ENCODE data around the gene CCNO.

CCNO gene

DNA sequence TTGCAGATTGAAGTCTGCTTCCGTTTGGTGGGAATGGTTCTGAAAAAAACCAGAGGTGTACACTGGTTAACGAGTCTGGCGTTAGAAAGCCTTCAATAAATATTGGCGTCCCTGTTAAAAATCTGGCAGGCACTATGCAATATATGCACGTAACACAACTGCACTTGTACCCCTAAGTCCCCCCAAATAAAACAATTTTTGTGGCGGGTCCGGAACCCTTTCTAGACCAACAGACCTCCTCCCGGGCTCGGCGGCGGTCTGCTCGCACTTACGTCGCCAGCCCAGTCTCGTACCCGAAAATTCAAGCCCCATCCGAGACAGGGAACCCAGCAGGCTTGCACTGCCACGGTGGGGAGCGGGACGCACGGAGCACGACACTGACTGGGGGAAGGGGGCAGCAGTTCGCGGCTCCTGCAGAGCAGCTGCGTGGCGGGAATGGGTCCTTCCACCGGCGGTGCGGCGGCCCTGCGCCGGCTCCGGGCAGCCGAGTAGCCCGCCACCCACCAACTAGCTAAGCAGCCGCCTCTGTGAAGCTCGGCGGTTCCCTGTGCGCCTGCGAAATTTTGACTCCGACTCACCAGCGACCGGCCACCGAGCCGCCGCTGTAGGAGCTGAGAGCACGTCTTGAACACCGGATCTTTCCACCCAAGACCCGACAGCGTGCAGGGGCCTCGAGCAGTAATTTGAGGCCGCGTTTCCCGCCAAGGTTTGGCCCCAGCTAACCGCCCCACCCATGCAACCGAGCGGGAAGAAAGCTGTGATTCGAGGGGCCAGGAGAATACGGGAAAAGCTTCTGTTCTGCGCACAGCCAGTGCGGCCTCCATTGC, 10.2 kb downstream of the CCNO start:
- peak; percentile 85 for DNase-seq

DNA sequence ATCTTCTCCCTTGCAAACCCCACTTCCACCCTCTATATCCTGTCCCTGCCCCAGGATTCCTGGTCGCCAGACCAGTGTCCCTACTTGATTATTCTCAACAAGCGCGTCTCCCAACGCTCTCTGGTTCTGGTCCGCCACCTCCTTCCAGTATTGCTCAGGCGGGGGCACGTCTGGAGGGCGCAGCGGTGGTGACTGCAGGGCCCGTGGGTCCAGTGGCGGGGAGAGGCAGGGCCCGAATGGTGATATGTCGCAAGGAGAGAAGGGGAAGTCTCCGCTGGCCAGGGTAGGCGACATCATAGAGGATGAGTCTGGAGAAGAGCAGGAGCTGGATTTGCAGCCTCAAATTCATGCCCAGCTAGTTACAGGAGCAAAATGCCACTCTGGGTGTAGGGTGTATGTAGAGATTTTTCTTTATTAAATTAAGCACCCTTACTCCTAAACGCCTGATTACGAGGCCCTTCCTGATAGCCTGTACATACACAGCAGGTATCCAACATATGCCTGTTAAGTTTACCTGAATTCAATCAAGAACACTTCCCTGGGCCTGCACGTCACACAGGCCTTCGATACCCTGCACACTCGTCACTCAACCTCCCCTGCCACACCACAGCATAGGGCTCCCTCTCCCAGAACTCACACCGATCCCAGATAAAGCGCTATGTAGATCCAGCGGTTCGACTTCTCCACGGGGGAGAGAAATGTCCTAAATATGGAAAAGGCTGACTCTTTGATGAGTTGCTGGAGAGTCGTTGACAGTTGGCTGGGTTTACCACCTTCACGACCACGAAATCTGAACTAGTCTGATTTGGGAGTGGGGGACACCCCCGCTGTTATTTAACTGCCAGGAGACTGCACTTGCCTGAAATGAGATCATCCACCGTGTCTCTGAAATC, 11.1 kb downstream of the CCNO start:
- DNase-seq = peak; percentile 67

DNA sequence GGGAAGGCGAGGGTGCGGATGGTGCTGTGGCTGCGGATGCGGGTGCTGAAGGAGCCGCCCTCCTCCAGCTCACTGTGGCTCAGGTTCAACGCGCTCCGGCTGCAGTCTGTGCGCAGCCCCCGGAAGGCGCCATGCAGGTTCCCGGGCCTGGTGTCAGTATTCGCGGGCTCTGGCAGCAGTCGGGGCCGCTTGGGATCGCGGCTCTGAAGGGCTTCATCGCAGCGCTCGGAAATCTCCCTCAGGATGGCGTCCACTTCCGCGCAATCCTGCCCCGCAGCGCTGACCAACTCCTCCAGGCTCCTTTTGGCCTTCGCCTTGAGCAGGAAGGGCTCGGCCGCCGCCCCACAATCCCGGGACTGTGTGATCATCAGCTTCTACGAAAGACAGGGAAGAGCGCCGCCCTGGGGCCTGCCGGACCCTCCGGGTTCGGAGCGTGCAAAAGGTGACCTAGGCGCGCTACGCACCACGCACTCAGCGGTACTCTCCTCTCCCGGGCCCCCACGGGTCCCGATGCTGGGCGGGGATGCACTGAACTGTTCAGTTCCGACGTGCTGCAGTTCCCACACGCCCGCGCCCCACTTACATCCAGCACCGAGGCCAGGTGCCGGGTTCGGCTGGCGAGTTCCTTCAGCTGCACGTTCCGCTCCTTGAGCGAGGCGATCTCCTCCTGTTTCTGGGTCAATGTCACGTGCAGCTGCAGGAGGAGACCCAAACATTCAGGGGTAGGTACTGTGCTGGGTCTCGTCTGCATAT, 12.8 kb downstream of the CCNO start:
- DNase-seq = peak; percentile 87

DNA sequence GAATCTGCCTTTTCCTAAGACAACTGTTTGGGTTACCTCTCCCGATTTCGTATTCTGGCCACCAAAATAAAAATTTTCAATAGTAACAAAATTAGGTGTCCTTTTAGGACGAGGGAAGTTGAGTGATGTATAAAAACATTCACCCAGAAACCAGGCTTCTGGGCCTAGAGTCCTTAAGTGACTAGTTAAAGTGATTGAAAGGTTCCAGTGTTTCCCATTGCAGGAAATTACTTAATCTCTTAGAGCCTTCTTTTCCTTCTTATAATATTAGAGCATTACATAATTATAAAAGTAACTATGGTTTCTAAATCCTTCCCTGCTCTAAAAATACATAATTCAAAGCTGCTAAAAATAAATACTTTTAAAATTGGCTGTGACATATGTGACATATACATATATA, 13.6 kb downstream of the CCNO start:
- DNase-seq = no peak

GRCh38 chr5:55218967-55219366, 14.4 kb downstream of the CCNO start:
- DNase-seq = no peak

DNA sequence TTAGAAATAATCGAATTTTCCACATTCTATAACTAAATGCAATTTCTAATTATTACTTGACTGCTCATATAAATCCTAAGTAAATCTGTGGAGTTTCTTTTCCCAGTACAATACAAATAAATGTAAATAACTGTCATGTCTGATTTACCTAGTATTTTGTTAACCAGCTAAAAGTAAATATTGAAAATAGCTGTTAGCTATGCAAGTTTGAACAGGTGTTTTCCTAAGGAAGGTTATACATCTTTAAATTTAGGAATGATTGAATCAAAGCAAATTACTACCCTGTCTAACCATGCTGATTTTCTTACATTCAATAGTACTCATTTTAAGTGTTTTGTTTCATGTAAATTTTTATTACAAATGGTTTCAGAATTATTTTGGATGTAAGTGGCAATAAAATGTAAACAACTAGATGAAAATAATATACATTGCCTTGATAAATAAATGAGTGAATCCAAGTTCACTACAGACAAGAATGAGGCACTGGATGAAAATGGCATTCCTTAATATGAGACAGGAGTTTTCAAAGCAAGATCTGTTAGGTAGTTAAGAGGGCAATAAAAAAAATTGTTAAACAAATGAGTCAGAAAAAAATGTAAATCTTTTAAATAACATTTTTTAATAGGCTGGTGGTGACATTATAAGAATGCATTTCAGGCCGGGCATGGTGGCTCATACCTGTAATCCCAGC, 22.1 kb downstream of the CCNO start:
- DNase-seq = no peak

DNA sequence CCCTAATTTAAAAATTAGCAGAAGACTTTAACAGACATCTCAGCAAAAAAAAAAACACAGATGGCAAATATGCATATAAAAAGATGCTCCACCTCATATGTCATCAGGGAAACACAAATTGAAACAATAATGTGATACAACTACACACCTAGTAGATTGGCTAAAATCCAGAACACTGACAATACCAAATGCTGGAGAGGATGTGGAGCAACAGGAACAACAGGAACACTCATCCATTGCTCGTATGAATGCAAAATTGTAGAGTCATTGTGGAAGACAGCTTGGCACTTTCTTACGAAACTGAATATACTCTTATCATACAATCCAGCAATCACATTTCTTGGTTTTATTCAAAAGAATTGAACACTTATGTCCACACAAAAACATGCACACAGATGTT, 28.4 kb downstream of the CCNO start:
- no peak for DNase-seq

- no peak for DNase-seq
These were observed 42.2 kb downstream of the CCNO start for GRCh38 chr5:55191165-55191564.

- DNase-seq = no peak
These were observed 44.5 kb downstream of the CCNO start for GRCh38 chr5:55188656-55189540.

DNA sequence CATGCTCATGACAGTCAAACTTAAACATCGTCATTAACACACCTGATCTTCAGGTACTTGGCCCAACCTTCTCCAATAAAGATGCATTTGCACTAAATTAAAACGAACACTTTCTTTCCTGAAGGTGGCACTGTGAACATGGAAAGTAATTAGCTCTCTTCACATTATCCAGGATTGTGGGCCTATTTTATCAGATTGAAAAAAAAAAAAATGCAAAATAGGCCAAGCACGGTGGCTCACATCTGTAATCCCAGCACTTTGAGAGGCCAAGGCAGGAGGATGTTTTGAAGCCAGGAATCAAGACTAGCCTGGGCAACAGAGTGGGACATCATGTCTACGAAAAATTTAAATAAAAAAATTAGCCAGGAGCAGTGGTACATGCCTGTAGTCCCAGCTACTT, 46.0 kb downstream of the CCNO start:
- DNase-seq = no peak
